Astrocyte (in vitro differentiated cells and primary cell): Measurements from ENCODE around the gene PROX2. TPM values are rescaled to one million over a fixed set of nuclear protein-coding genes. Genes with fewer than 3 reads are reported as not detected.
A peak's percentile ranks its signal among the peaks of the same experiment; 100 is the strongest.

ENCODE experiments used
- DNase-seq: peaks from one replicate; pipeline ENCODE4 v3.0.0-alpha.2; 2010; ENCODE audit warnings: low read depth
- FAIRE-seq: peaks from 2 replicates; lab custom pipeline; 2011; peaks lifted over from hg19 to GRCh38; lab: Jason Lieb, UNC
- H2AFZ ChIP-seq: 2 replicates; pipeline ENCODE4 v1.6.0; 2012; ENCODE audit warnings: low read depth, low read length, inconsistent platforms
- H3K27ac ChIP-seq: 2 replicates; pipeline ENCODE4 v1.5.1; 2011; ENCODE audit warnings: low read depth, low read length, inconsistent platforms
- H3K27me3 ChIP-seq: 2 replicates; pipeline ENCODE4 v1.6.0; 2011; ENCODE audit warnings: low read length, inconsistent platforms; ENCODE audit not compliant: insufficient read depth
- H3K36me3 ChIP-seq: 2 replicates; pipeline ENCODE4 v1.5.1; 2011; ENCODE audit warnings: low read length, inconsistent platforms; ENCODE audit not compliant: insufficient read depth
- H3K4me1 ChIP-seq: 2 replicates; pipeline ENCODE4 v1.5.1; 2011; ENCODE audit warnings: low read length, inconsistent platforms; ENCODE audit not compliant: insufficient read depth
- H3K4me2 ChIP-seq: 2 replicates; pipeline ENCODE4 v1.6.0; 2012; ENCODE audit warnings: low read length, inconsistent platforms
- H3K4me3 ChIP-seq: 2 replicates; pipeline ENCODE4 v1.5.1; 2011; ENCODE audit warnings: low read depth, mild to moderate bottlenecking, low read length, inconsistent platforms; ENCODE audit not compliant: insufficient read depth
- H3K79me2 ChIP-seq: 2 replicates; pipeline ENCODE4 v1.6.0; 2012; ENCODE audit warnings: mild to moderate bottlenecking, low read length, inconsistent platforms; ENCODE audit not compliant: insufficient read depth
- H3K9ac ChIP-seq: 2 replicates; pipeline ENCODE4 v1.6.0; 2012; ENCODE audit warnings: mild to moderate bottlenecking, low read length, inconsistent platforms
- H3K9me3 ChIP-seq: 2 replicates; pipeline ENCODE4 v1.5.1; 2012; ENCODE audit warnings: low read depth, mild to moderate bottlenecking, low read length, inconsistent platforms; ENCODE audit not compliant: insufficient read depth
- H4K20me1 ChIP-seq: 2 replicates; pipeline ENCODE4 v1.6.0; 2012; ENCODE audit warnings: low read length, inconsistent platforms; ENCODE audit not compliant: insufficient read depth
- H3K27ac Mint-ChIP-seq: one replicate; pipeline ENCODE4 v1.8.0; 2021; ENCODE audit warnings: mild to moderate bottlenecking, mixed read lengths; ENCODE audit not compliant: unreplicated experiment
- H3K27me3 Mint-ChIP-seq: one replicate; pipeline ENCODE4 v1.8.0; 2021; ENCODE audit warnings: low read depth, mixed read lengths; ENCODE audit not compliant: unreplicated experiment
- H3K36me3 Mint-ChIP-seq: one replicate; pipeline ENCODE4 v1.8.0; 2021; ENCODE audit warnings: low read depth, mixed read lengths; ENCODE audit not compliant: unreplicated experiment
- H3K4me1 Mint-ChIP-seq: one replicate; pipeline ENCODE4 v1.8.0; 2021; ENCODE audit warnings: low read depth, mixed read lengths; ENCODE audit not compliant: unreplicated experiment
- H3K4me3 Mint-ChIP-seq: one replicate; pipeline ENCODE4 v1.8.0; 2021; ENCODE audit warnings: mild to moderate bottlenecking, moderate library complexity, mixed read lengths; ENCODE audit not compliant: unreplicated experiment
- H3K9me3 Mint-ChIP-seq: one replicate; pipeline ENCODE4 v1.8.0; 2021; ENCODE audit warnings: mild to moderate bottlenecking, mixed read lengths; ENCODE audit not compliant: unreplicated experiment
- EZH2 ChIP-seq: IDR thresholded peaks from 2 replicates; pipeline ENCODE4 v1.6.1; 2012; ENCODE audit warnings: mild to moderate bottlenecking, low read length, inconsistent platforms; ENCODE audit not compliant: insufficient read depth
- total RNA-seq: library from RNA; stranded (reverse); gene quantifications from 2 replicates; pipeline ENCODE4 v1.2.1, GENCODE V29; 2021
- TF ChIP-seq, protein P1 (sequence below): IDR thresholded peaks from 2 replicates; pipeline ENCODE4 v1.5.1; 2011; ENCODE audit warnings: low read depth, mild to moderate bottlenecking, inconsistent platforms, low read length, moderate library complexity; ENCODE audit not compliant: insufficient read depth

PROX2 gene
- total RNA-seq, 1 donor from 2014 or later: not detected

GRCh38 chr14:74855021-74855420, 20.9 kb downstream of the PROX2 start:
- Histone ChIP-seq H3K79me2 (no peaks in the 10 kb centered on the region), H4K20me1 (no peaks in the 10 kb centered on the region), H3K27me3 (no peaks in the 10 kb centered on the region), H3K4me3 (no peak overlapping the region), H3K9ac (no peak overlapping the region), H3K9me3 (no peaks in the 10 kb centered on the region), H3K4me1 (peaks cover 6% of the 10 kb centered on the region), H3K4me2 (no peak overlapping the region), H3K27ac (no peak overlapping the region), H3K36me3 (no peaks in the 10 kb centered on the region), H2AFZ (no peak overlapping the region)
- Mint-ChIP-seq H3K9me3 (no peaks in the 10 kb centered on the region), H3K27ac (no peak overlapping the region), H3K36me3 (peaks cover 2% of the 10 kb centered on the region), H3K4me3 (no peak overlapping the region), H3K4me1 (peaks cover 7% of the 10 kb centered on the region), H3K27me3 (peaks cover 5% of the 10 kb centered on the region)
- no peak for TF ChIP-seq EZH2
- TF ChIP-seq, protein P1, sequence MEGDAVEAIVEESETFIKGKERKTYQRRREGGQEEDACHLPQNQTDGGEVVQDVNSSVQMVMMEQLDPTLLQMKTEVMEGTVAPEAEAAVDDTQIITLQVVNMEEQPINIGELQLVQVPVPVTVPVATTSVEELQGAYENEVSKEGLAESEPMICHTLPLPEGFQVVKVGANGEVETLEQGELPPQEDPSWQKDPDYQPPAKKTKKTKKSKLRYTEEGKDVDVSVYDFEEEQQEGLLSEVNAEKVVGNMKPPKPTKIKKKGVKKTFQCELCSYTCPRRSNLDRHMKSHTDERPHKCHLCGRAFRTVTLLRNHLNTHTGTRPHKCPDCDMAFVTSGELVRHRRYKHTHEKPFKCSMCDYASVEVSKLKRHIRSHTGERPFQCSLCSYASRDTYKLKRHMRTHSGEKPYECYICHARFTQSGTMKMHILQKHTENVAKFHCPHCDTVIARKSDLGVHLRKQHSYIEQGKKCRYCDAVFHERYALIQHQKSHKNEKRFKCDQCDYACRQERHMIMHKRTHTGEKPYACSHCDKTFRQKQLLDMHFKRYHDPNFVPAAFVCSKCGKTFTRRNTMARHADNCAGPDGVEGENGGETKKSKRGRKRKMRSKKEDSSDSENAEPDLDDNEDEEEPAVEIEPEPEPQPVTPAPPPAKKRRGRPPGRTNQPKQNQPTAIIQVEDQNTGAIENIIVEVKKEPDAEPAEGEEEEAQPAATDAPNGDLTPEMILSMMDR: no peak
- no peak for FAIRE-seq
- DNase-seq: no peak

DNA sequence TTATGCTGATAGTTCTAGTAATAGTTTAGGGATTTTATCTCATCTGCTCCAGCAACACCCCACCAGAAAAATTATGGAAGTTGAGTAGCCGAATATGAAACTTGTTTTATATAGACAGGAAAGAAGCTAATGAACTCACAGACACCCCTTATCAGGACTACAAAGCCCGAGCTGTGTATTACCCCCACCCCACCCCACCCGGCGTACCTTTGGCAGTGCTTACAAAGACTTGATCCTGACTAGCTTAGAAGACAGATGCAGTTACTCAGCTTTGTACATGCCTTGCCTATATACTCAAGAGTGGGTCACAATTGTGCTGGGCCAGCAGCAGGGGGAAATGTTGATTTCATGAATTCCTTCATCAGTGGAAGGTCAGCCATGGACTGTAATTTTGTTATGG, 22.4 kb downstream of the PROX2 start:
- H3K27ac ChIP-seq: no peak overlapping the region

DNA sequence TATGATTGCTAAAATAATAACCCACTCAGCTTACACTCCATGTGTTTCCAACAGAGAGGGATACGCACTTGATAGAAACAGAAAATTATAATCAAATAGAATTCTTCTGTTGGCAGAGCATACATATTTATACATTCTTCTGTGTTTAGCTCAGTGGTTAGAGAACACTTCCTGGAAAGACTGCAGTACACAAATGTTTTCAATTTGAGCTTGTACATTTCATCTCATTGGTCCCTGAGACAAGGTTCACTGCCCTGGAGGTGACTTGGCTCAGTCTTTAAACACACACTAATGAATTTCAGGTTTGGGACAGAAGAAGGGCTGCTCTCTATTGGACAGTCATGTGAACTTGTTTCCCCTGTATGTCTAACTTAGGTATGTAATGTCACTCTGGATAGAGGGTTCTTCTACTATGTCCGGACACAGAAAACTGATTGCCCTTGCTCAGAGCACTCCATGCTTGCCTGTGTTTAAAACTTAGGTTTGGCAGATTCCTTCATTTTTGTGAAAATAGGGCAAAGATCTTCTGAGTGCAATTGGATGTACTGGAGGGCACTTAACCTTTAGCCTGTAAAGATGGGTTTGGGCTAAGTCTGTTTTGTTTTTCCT, 22.9 kb downstream of the PROX2 start:
- no peak overlapping the region for H3K4me2 ChIP-seq
- Mint-ChIP-seq H3K27ac (no peak overlapping the region), H3K9me3 (no peaks in the 10 kb centered on the region), H3K27me3 (no peaks in the 10 kb centered on the region), H3K36me3 (peaks cover 2% of the 10 kb centered on the region), H3K4me1 (peaks cover 7% of the 10 kb centered on the region), H3K4me3 (no peak overlapping the region)
- H3K36me3 ChIP-seq: no peaks in the 10 kb centered on the region
- DNase-seq (peak; percentile 42), FAIRE-seq (no peak)
- peaks cover 6% of the 10 kb centered on the region for H3K4me1 ChIP-seq
- H3K27me3 ChIP-seq: no peaks in the 10 kb centered on the region
- H3K27ac ChIP-seq: no peak overlapping the region
- no peaks in the 10 kb centered on the region for H3K79me2 ChIP-seq
- no peak overlapping the region for H3K9ac ChIP-seq
- no peak overlapping the region for H2AFZ ChIP-seq
- H4K20me1 ChIP-seq: no peaks in the 10 kb centered on the region
- no peaks in the 10 kb centered on the region for H3K9me3 ChIP-seq
- TF ChIP-seq, protein P1: no peak
- no peak for TF ChIP-seq EZH2
- no peak overlapping the region for H3K4me3 ChIP-seq

More for the DNA sequence above, 22.4 kb downstream of the PROX2 start:
- no peaks in the 10 kb centered on the region for H3K9me3 ChIP-seq
- DNase-seq (no peak), FAIRE-seq (no peak)
- no peak overlapping the region for H3K27ac Mint-ChIP-seq
- H3K36me3 ChIP-seq: no peaks in the 10 kb centered on the region
- no peak overlapping the region for H3K4me3 Mint-ChIP-seq
- peaks cover 2% of the 10 kb centered on the region for H3K36me3 Mint-ChIP-seq
- no peak for TF ChIP-seq EZH2
- TF ChIP-seq, protein P1: no peak
- H3K27me3 ChIP-seq: no peaks in the 10 kb centered on the region
- H3K9me3 Mint-ChIP-seq: no peaks in the 10 kb centered on the region
- H3K4me1 Mint-ChIP-seq: peaks cover 6% of the 10 kb centered on the region
- H3K27me3 Mint-ChIP-seq: no peaks in the 10 kb centered on the region
- H4K20me1 ChIP-seq: no peaks in the 10 kb centered on the region
- no peak overlapping the region for H3K9ac ChIP-seq
- no peak overlapping the region for H3K4me3 ChIP-seq
- H3K4me2 ChIP-seq: no peak overlapping the region
- H2AFZ ChIP-seq: no peak overlapping the region
- H3K4me1 ChIP-seq: peaks cover 6% of the 10 kb centered on the region
- no peaks in the 10 kb centered on the region for H3K79me2 ChIP-seq
